K562 (cell line): ENCODE data around the gene C4orf50. TPM values are rescaled to one million over a fixed set of nuclear protein-coding genes. Genes with fewer than 3 reads are reported as not detected.
A peak's percentile ranks its signal among the peaks of the same experiment; 100 is the strongest.

Experiments used
- ATAC-seq: fragments of 200-7000 bp; cut with Tn5 transposase; 3 replicates; pipeline ENCODE4 v1.9.1; 2020; ENCODE audit warnings: moderate library complexity
- BruUV-seq: library from RNA; stranded (reverse); fragments of 400-500 nt; replicated peaks from 2 replicates; lab custom pipeline; 2021; lab: Mats Ljungman, UMichigan
- CTCF ChIA-PET: fragments of 300-600 bp; formaldehyde crosslinking; extraction: SDS; loops from one replicate; lab custom pipeline; 2021; ENCODE audit warnings: low intra/inter-chr PET ratio; lab: Yijun Ruan, JAX
- POLR2A ChIA-PET: fragments of 300-600, 350-650 bp; sonication (Branson Sonifier 250); formaldehyde crosslinking; extraction: SDS; loops from one replicate; lab custom pipeline; 2021; ENCODE audit warnings: antibody characterized with exemption, inconsistent platforms; lab: Yijun Ruan, JAX
- DNase-seq, 4 experiments: peaks; one replicate each; pipeline versions ENCODE4 v3.0.0 to v3.0.0-alpha.2; 2011 to 2018; ENCODE audit warnings: low spot score in 3 of 4, mixed read lengths in 3 of 4; ENCODE audit errors: extremely low read depth in 1 of 4
- FAIRE-seq: peaks from 2 replicates; lab custom pipeline; 2011; peaks lifted over from hg19 to GRCh38; lab: Jason Lieb, UNC
- H2AFZ ChIP-seq: 2 replicates; pipeline ENCODE4 v1.6.0; 2011; ENCODE audit warnings: low read depth, low read length, control low read depth, inconsistent platforms
- H3K27ac ChIP-seq: fragments of 200-600 bp; 3 replicates; pipeline ENCODE4 v1.8.0; 2011; ENCODE audit warnings: low read depth, mild to moderate bottlenecking, control low read depth, inconsistent platforms, low read length, moderate library complexity, mixed read lengths; ENCODE audit errors: extremely low read depth
- H3K27me3 ChIP-seq, 2 experiments: fragments of 300-600 bp in 1 of 2; 2 replicates in 1 of 2; 3 replicates in 1 of 2; pipeline versions ENCODE4 v1.6.0 to v1.8.0; 2011; ENCODE audit warnings: inconsistent platforms in 2 of 2, low read length in 2 of 2, mild to moderate bottlenecking in 1 of 2, mixed read lengths in 1 of 2, moderate library complexity in 1 of 2; ENCODE audit not compliant: control insufficient read depth in 2 of 2, insufficient read depth in 2 of 2
- H3K36me3 ChIP-seq: fragments of 300-600 bp; 3 replicates; pipeline ENCODE4 v1.8.0; 2011; ENCODE audit warnings: mild to moderate bottlenecking, low read length, inconsistent platforms; ENCODE audit not compliant: control insufficient read depth, insufficient read depth
- H3K4me1 ChIP-seq, 2 experiments: fragments of 200-600 bp in 1 of 2; replicated peaks in 1 of 2; 2 replicates in 1 of 2; 3 replicates in 1 of 2; pipeline versions ENCODE4 v1.5.1 to v1.8.0; 2011; ENCODE audit warnings: inconsistent platforms in 2 of 2, low read length in 2 of 2, mild to moderate bottlenecking in 1 of 2, mixed read lengths in 1 of 2, moderate library complexity in 1 of 2; ENCODE audit not compliant: control insufficient read depth in 2 of 2, insufficient read depth in 2 of 2
- H3K4me2 ChIP-seq: 2 replicates; pipeline ENCODE4 v1.6.1; 2011; ENCODE audit warnings: low read length, control low read depth, inconsistent platforms, mixed read lengths; ENCODE audit not compliant: insufficient read depth
- H3K4me3 ChIP-seq: fragments of 200-600 bp; sonication (generic), shearing (Covaris generic); 2 replicates; pipeline ENCODE4 v1.5.1; 2016; ENCODE audit warnings: control low read depth, inconsistent platforms
- H3K79me2 ChIP-seq: fragments of 200-600 bp; 3 replicates; pipeline ENCODE4 v1.8.0; 2011; ENCODE audit warnings: low read length, inconsistent platforms; ENCODE audit not compliant: control insufficient read depth, insufficient read depth
- H3K9ac ChIP-seq, 2 experiments: 2 replicates each; pipeline versions ENCODE4 v1.6.0 to v1.6.1; 2011; ENCODE audit warnings: low read depth in 2 of 2, low read length in 2 of 2, control low read depth in 1 of 2, inconsistent platforms in 1 of 2, mild to moderate bottlenecking in 1 of 2, mixed read lengths in 1 of 2; ENCODE audit not compliant: insufficient read depth in 1 of 2
- H3K9me1 ChIP-seq: one replicate; pipeline ENCODE4 v1.6.0; 2011; ENCODE audit warnings: inconsistent platforms, mild to moderate bottlenecking, low read length, moderate library complexity; ENCODE audit not compliant: control insufficient read depth, insufficient read depth
- H3K9me3 ChIP-seq: replicated peaks from 2 replicates; pipeline ENCODE4 v1.5.1; 2011; ENCODE audit warnings: low read depth, low read length, inconsistent platforms; ENCODE audit not compliant: control insufficient read depth, insufficient read depth
- H4K20me1 ChIP-seq: replicated peaks from 2 replicates; pipeline ENCODE4 v1.6.1; 2011; ENCODE audit warnings: low read length, inconsistent platforms, mixed read lengths; ENCODE audit not compliant: control insufficient read depth, insufficient read depth
- EP400 ChIP-seq: fragments of 450-650 bp; IDR thresholded peaks from 2 replicates; pipeline ENCODE4 v1.6.1; 2017; ENCODE audit warnings: antibody characterized with exemption, mild to moderate bottlenecking, moderate library complexity
- ETS2 ChIP-seq: IDR thresholded peaks from 2 replicates; pipeline ENCODE4 v1.6.1; 2016; ENCODE audit warnings: borderline replicate concordance, missing genetic modification characterization, mild to moderate bottlenecking, moderate library complexity, missing compliant biosample characterization; ENCODE audit not compliant: poor library complexity, severe bottlenecking
- FOXM1 ChIP-seq, 2 experiments: fragments of 450-650 bp in 1 of 2; sonication (generic) in 1 of 2; formaldehyde crosslinking in 1 of 2; IDR thresholded peaks; 2 replicates each; pipeline versions ENCODE4 v1.6.1 to v1.9.0; 2017 to 2022; ENCODE audit warnings: low read depth in 2 of 2, mild to moderate bottlenecking in 2 of 2, missing genetic modification reagents in 1 of 2, moderate library complexity in 1 of 2
- RBM25 ChIP-seq: fragments of 200-400 bp; formaldehyde crosslinking; IDR thresholded peaks from 2 replicates; pipeline ENCODE4 v1.6.1; 2018; ENCODE audit warnings: low read length, low read depth, moderate library complexity; ENCODE audit not compliant: severe bottlenecking
- STAT5A ChIP-seq: IDR thresholded peaks from 2 replicates; pipeline ENCODE4 v1.6.1; 2012; ENCODE audit warnings: low read length, inconsistent platforms, borderline replicate concordance
- WGBS: fragments of 100-300 bp; shearing (Covaris generic); methylation state at CpG from one replicate; pipeline ENCODE4 v1.1.6; 2016; ENCODE audit warnings: low coverage, mixed read lengths; ENCODE audit not compliant: insufficient coverage; ENCODE audit errors: missing lambda C conversion rate; 5-methylcytosine and 5-hydroxymethylcytosine counted together
- in situ Hi-C: fragments of 300-500 bp; cut with MboI; formaldehyde crosslinking; loops from 4 replicates; pipeline ENCODE4 v1.15.0; 2018; ENCODE audit warnings: inconsistent platforms, mixed read lengths
- intact Hi-C: fragments of 100-400 bp; cut with micrococcal nuclease; formaldehyde crosslinking; loops from 2 replicates; pipeline ENCODE4 v1.14.2; 2022
- polyA plus RNA-seq, 8 experiments: library from polyadenylated mRNA; depleted of rRNA in 4 of 8; stranded (reverse) in 5 of 8; unstranded in 3 of 8; fragments of >200 nt; fragmentation: Nextera tagmentation in 2 of 8; fragmentation: Illumina TruSeq in 1 of 8; extraction: Ambion mirVana in 2 of 8; extraction: Trizol in 1 of 8; gene quantifications; 2 replicates each; pipeline versions ENCODE4 v1.2.1 to v1.2.3, GENCODE V29; 2011 to 2014; ENCODE audit warnings: inconsistent platforms in 1 of 8, missing spikeins in 1 of 8
- total RNA-seq, 7 experiments: library from RNA; depleted of rRNA in 6 of 7; stranded (reverse); fragments of >200 nt in 6 of 7; fragmentation: Illumina TruSeq in 2 of 7; extraction: Trizol in 2 of 7; gene quantifications; 2 replicates each; pipeline versions ENCODE4 v1.2.1 to v1.2.3, GENCODE V29; 2011 to 2021; ENCODE audit warnings: low replicate concordance in 1 of 7

The C4orf50 gene
- total and polyA plus RNA-seq, 9 of the 15 experiments (the other 6 are each of a cell fraction or from before 2014, with no cell fraction given), result not detected

DNA sequence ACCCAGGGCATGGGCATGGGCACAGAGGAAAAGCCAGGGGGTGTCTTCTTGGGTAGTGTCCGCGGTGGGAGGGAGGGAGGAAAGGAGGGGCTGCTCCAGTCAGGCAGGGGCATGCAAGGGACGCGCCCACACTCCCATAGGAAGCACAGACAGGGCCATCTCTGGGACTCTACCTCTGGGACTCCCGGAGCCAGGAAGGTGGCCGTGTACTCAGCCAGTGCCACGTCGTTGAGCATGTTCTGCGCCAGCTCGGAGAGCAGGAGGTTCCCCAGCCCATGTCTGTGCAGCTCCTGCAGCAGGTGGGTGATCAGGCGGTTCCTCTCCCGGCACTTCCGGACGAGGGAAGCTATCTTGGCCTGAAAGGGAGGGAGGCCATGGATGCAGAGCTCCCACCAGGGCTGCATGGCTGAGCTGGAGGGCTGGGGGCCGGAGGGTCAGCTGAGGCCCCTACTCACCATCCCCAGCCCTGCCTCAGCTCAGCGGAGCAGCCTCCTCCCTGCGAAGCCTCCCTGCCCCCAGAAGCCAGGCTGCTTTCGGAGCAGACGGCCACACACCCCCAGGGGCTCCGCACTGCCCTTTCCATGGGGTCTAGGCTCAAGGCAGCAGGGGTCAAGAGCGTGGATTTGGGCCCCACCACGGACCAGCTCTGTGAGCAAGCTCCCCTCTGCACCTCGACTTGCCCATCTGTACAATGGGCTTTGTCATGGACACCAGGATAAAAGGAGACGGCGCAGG, 44.6 kb downstream of the C4orf50 start:
- Histone ChIP-seq H3K4me2 (no peak overlapping the region), H4K20me1 (no peaks in the 10 kb centered on the region; the same call in 1 of the 2 replicates), H3K9me3 (no peaks in the 10 kb centered on the region), H3K4me1 (peaks cover 0 to 4% of the 10 kb centered on the region in 2 experiments; a peak in 1 of 5 replicates), H3K9ac (no peak overlapping the region), H2AFZ (no peak overlapping the region), H3K27ac (no peak overlapping the region), H3K36me3 (no peaks in the 10 kb centered on the region), H3K9me1 (no peaks in the 10 kb centered on the region), H3K4me3 (no peak overlapping the region), H3K79me2 (no peaks in the 10 kb centered on the region), H3K27me3 (peaks cover 0 to 33% of the 10 kb centered on the region in 2 experiments; a peak in 3 of 5 replicates)
- ATAC-seq, result no peak
- BruUV-seq, result no TSS peak
- no peak for FAIRE-seq
- ChIA-PET CTCF (no interaction called here), POLR2A (interaction anchor here (0.6 to 1.0 kb wide), 3 partner anchors 16 to 1965 kb away, joined by 3 read pairs; no protein-coding TSS in a partner anchor)
- 7% methylated on average over 19 of the region's 25 CpGs for WGBS
- DNase-seq, result no peak
- in situ Hi-C loops (no loop called here), intact Hi-C loops (no loop called here)
- peak; percentile 50 for TF ChIP-seq RBM25
- TF ChIP-seq ETS2 (tag), result no peak
- TF ChIP-seq FOXM1 (IDR thresholded peaks at IDR 0.05; ENCODE audit: low read depth), result no peak
- no peak for TF ChIP-seq FOXM1 (CRISPR knock-in tag; IDR thresholded peaks at IDR 0.05; ENCODE audit: low read depth)
- no peak for TF ChIP-seq STAT5A
- TF ChIP-seq EP400, result no peak
